Neural progenitor cell (in vitro differentiated cells): Measurements from ENCODE around the gene MARCHF3.

Experiments
- EZH2 ChIP-seq: fragments of 200-600 bp; sonication (generic); IDR thresholded peaks from 2 replicates; pipeline ENCODE4 v1.6.1; 2017; ENCODE audit warnings: antibody characterized with exemption, mild to moderate bottlenecking, moderate library complexity
- TF ChIP-seq, protein P1 (sequence below): fragments of 200-600 bp; sonication (generic); IDR thresholded peaks from 2 replicates; pipeline ENCODE4 v1.5.1; 2017; ENCODE audit warnings: antibody characterized with exemption, mild to moderate bottlenecking

DNA sequence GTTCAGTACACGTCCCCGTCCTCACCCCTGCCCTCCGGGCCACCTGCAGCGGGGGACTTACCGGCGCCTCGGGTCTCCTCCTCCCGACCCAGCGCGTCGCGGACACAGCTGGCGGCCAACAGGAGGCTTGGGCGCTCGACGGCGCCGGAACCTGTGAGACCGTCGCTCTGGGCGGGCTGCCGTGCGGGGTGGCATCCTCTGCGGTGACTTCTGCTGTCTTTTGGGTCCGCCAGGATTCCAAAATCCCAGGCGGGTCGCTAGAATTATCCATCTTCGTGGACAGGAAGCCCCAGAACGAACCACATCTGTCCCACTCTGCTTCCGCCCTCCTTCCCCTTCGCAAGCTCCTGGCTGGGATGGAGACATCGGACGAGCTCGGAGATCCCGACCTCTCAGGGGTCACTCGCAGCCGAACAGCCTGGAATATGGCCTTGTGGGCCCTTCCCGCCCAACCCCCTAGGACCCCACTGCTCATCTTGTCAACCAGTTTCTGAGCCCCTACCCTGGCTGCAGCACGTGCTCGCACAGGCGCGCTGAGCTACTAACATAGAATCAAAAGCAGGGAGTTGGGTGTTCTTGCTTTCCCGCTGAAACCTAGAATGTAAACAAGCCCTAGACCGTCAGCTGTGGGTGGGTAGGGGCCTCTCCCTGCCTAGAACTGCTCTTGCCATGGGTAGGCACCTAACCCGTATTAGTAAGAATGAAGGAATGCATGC, 947 bp upstream of the MARCHF3 start:
- peak; percentile 52 for TF ChIP-seq EZH2
- TF ChIP-seq, protein P1, sequence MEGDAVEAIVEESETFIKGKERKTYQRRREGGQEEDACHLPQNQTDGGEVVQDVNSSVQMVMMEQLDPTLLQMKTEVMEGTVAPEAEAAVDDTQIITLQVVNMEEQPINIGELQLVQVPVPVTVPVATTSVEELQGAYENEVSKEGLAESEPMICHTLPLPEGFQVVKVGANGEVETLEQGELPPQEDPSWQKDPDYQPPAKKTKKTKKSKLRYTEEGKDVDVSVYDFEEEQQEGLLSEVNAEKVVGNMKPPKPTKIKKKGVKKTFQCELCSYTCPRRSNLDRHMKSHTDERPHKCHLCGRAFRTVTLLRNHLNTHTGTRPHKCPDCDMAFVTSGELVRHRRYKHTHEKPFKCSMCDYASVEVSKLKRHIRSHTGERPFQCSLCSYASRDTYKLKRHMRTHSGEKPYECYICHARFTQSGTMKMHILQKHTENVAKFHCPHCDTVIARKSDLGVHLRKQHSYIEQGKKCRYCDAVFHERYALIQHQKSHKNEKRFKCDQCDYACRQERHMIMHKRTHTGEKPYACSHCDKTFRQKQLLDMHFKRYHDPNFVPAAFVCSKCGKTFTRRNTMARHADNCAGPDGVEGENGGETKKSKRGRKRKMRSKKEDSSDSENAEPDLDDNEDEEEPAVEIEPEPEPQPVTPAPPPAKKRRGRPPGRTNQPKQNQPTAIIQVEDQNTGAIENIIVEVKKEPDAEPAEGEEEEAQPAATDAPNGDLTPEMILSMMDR, result no peak
